MM.1S (cell line): ENCODE measurements around the gene PFDN1.

Experiments used
- CTCF ChIP-seq: fragments of 300-600 bp; sonication (generic); IDR thresholded peaks from 2 replicates; pipeline ENCODE4 v1.5.1; 2016; ENCODE audit warnings: antibody characterized with exemption, low read length, mixed read lengths
- EZH2 ChIP-seq: fragments of 300-600 bp; sonication (generic); optimal IDR thresholded peaks from 2 replicates; pipeline ENCODE3; 2017; ENCODE audit warnings: low read depth, mild to moderate bottlenecking, antibody characterized with exemption, low read length, mixed read lengths

- TF ChIP-seq CTCF (no peak), EZH2 (no peak)
These were observed 77.5 kb downstream of the PFDN1 start for GRCh38 chr5:140225396-140225795.
